GM19324 (cell line): ENCODE measurements around the gene SLC4A1AP.
"Not testable (repeated sequence)": the region's sequence is repeated elsewhere in the genome, so short reads cannot be mapped to it uniquely, and the experiment has no call there.

ENCODE experiments used
- ATAC-seq: cut with Tn5 transposase; IDR thresholded peaks from one replicate; pipeline ENCODE4 v1.9.1; 2021; ENCODE audit warnings: mild to moderate bottlenecking, moderate library complexity; ENCODE audit not compliant: unreplicated experiment, low FRiP score

The SLC4A1AP gene

DNA sequence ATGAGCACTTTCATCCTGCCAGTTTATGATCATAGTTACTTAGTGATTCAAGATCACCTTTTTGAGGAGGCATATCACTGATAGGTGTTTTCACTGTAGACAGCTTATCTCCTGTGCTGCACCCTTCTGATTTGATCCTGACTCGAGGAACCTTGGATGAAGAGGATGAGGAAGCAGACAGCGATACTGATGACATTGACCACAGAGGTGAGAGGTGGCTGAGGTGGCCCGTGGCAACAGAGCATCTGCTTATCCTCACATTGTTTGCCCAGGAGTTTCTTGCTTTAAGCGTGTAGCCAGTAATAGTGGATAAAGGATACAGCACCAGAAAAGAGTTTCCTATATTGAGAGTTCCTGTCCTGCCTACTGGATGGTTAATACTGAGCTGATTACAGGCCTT lies 16.0 kb upstream of the SLC4A1AP start:
- no peak for ATAC-seq

DNA sequence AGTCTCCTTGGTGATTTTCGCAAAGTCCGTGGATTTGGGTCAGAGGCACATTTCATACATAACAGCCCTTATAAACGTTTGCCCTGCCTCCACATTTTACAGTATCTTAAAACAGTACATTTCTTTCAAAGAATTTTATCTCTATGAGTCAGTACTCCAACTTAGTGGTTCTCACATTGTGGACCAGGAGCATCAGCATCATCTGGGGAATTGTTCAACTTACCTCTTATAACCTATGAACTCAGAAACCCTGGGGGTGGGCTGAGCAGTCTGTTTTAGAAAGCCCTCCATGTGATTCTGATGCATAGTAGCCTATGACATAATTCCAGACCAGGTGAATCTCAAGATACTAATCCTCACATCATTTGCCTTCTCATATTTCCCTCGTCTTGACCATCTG lies 12.6 kb upstream of the SLC4A1AP start:
- no peak for ATAC-seq

DNA sequence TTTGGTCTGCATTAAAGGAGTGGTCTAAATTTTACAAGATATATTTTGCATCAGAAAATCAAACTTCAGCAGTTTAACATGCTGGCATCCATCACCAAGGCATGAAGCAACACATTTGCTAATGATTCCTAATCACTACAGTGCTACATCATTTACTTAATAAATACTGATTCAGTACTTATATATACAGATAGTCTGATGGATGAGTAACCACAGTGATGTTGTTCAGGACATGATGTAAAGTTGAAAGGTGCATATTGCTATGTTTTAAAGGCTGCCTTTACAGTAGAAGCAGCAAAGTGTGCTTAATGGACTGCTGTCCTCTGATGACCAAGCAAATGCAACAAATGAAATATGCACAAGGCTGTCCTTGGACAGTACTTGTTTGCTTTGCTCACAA lies 11.3 kb upstream of the SLC4A1AP start:
- ATAC-seq = no peak

DNA sequence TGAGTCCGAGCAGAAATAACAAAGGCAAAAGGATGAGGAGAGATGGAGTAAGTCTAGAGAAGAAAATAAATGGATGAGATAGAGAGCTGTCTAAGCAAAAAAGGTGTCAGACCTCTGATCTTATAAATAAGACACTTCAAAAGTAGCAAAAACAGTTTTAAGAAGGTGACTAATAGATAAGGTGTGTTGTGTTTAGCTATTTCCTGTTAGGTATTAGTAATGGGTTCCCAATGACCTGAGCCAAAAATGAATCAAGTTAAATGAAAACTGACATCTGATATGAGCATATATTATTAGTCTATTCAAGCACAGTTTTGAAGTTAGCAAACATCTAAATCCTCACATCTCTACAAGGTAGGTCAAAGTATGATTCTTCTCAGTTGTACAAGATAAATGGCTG lies 10.9 kb upstream of the SLC4A1AP start:
- no peak for ATAC-seq

DNA sequence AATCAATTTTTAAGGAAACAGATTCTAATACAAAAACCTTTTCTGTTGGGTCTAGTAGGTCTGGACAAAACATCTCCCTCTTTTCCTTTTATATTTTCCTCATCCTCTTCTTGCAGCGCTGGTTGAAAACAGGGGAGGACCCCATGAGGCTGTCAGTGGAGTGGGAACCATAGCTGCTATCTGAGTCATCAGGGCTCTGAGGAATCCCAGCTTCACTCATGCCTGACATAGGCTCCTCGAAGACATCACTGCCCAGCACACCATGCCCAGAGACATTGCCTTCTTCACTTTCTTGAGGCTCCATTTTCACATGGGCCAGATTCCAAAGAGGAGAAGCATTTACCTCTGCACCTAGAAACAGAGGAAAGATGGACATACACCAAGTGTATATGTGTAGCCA lies 10.3 kb upstream of the SLC4A1AP start:
- no peak for ATAC-seq

- ATAC-seq = no peak
These were observed 8.3 kb upstream of the SLC4A1AP start for GRCh38 chr2:27655155-27655951.

DNA sequence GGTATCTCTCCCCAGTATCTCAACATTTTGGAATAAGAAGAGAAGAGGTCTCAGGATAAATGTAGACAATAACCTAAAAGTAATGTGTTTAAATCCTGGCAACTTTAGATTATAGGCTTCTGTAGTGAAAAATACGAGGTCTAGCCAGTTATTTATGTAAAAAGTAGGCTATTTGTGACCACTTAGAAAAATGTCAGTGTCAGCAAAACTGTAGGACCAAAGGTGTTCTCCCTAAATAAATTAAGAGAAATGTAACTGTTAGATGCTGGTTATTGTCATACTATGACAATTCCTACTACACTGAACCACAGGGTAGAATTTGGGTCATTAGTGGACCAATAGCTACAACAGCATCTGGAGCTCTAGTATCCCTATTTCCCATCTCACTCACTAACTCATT lies 2.3 kb upstream of the SLC4A1AP start:
- ATAC-seq = no peak

GRCh38 chr2:27664154-27664574 lies 475 bp downstream of the SLC4A1AP start:
- no peak for ATAC-seq

DNA sequence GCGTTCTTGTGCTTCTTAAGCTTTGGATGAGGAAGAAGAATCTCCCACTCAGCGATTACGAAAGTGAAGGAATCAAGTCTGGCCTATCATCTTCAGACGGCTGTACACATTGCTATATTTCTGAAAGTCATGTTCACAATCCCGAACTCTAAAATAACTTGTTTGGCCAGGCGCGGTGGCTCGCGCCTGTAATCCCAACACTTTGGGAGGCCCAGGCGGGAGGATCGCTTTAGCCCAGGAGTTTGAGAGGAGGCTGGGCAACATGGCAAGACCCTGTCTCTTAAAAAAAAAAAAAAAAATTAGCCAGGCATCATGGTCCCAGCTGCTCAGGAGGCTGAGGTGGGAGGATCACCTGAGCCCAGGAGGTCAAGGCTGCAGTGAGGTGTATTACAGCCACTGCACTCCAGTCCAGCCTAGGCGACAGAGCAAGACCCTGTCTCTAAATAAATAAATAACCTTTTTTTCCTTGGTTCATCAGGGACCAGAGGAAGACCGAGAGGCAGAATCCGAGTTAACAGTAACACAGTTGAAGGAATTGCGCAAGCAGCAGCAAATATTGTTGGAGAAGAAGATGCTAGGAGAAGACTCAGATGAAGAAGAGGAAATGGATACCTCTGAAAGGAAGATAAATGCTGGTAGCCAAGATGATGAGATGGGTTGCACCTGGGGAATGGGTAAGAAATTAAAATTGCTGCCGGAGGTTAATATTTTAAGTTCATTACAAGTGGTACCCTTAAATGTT lies 1.1 kb downstream of the SLC4A1AP start:
- no peak for ATAC-seq

GRCh38 chr2:27667446-27667845 lies 3.8 kb downstream of the SLC4A1AP start:
- ATAC-seq = no peak

DNA sequence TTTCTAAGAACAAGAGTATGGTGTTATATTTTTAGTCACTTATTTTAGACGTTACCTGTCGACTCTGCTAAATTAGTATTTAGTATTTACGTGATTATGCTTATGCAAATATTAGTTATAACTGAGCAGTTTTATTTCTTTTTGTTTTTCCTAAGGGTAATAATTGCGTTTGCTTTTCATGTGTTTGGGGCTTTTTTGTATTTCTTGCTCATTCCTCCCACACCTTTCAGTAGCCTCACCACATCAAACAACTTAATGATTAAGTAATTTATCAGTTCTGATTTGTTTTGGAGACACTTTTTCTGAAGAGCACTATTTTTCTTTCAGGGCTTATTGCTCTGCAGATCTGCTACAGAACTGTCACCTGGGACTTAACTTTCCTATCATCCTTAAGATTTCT lies 7.5 kb downstream of the SLC4A1AP start:
- ATAC-seq = no peak

DNA sequence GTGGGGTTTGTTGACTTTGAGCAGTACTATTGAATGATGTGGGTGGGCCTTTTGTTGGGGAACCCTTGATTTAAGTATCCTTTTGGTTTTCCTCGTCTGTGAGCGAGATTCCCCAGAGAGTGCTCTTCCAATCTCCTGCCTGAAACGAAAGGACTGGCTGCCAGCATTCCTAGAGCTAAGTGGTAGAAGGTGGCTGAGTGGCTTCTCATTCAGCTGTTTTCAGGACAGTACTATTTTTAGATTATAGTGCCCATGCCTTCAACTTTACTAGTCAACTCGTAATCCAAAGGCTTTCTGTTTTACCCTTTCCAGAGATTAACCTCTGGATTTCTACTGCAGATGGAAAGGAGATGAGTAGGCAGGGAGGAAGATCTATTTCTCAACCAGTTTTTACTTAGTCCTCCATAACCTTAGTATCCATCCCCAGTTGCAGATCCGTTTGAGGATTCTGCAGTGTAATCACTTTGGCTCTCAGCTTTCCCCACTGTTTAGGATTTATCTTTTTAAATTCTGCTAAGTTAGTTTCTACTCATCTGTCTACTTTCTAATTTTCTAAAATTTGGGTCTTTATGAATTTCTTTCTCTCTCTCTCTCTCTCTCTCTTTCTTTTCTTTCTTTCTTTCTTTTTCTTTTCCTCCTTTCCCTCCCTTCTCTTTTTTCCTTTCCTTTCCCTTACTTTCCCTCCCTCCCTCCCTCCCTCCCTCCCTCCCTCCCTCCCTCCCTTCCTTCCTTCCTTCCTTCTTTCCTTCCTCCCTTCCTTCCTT lies 9.2 kb downstream of the SLC4A1AP start:
- ATAC-seq = no peak

- ATAC-seq = no peak
These were observed 16.9 kb downstream of the SLC4A1AP start for GRCh38 chr2:27680571-27680970.

- no peak for ATAC-seq
These were observed 18.2 kb downstream of the SLC4A1AP start for GRCh38 chr2:27681841-27682240.

GRCh38 chr2:27682334-27682771 lies 18.7 kb downstream of the SLC4A1AP start:
- not testable (repeated sequence) for ATAC-seq

- ATAC-seq = no peak
These were observed 19.8 kb downstream of the SLC4A1AP start for GRCh38 chr2:27683390-27684071.

- ATAC-seq = not testable (repeated sequence)
These were observed 21.3 kb downstream of the SLC4A1AP start for GRCh38 chr2:27685006-27685405.

DNA sequence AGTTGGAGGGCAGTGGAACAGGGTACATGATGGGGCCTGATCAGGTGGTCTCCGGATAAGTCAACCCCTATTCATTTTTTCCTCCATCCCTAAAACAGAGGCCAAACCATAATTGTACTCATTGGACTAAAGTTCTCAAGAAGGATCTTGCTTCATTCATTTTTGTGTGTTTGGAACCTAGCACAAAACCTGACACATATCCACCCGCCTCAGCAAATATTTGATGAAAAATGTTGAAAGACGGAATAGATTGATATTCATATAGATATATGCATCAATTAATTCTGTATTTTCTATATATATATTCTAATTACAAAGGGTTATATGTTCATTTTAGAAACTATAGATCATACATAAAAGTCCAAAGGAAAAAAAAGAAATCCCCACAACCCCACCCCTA lies 21.9 kb downstream of the SLC4A1AP start:
- no peak for ATAC-seq

DNA sequence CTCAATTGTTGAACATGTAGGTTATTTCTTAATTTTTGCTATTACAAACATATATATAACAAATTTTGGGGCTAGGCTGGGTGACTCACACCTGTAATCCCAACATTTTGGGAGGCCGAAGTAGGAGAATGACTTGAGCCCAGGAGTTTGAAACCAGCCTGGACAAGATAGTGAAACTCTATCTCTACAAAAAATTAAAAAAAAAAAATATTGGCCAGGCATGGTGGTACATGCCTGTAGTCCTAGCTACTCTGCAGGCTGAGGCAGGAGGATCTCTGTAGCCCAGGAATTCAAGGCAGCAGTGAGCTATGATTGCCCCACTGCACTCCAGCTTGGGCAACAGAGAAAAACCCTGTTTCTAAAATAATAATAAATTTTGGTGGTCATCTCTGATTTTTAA lies 23.5 kb downstream of the SLC4A1AP start:
- no peak for ATAC-seq

- no peak for ATAC-seq
These were observed 25.7 kb downstream of the SLC4A1AP start for GRCh38 chr2:27689424-27689823.

DNA sequence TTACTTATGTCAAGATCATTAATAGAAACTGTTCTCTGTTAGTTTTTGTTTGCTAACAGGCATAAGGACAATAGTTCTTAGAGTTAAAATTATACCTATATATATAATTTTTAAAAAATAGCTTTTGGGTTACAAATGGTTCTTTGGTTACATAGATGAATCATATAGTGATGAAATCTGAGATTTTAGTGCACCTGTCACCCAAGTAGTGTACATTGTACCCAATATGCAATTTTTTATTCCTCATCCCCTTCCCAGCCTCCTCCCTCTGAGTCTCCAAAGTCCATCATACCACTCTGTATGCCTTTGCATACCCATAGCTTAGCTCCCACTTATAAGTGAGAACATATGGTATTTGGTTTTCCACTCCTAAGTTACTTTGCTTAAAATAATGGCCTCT lies 26.4 kb downstream of the SLC4A1AP start:
- no peak for ATAC-seq
